ENCODE measurements around the gene PIAS3. TPM values are rescaled to one million over a fixed set of nuclear protein-coding genes. Genes with fewer than 3 reads are reported as not detected.

Gene PIAS3
- total and polyA plus RNA-seq, 2 experiments from 2014 or later = 35.7 to 45.4 TPM

DNA sequence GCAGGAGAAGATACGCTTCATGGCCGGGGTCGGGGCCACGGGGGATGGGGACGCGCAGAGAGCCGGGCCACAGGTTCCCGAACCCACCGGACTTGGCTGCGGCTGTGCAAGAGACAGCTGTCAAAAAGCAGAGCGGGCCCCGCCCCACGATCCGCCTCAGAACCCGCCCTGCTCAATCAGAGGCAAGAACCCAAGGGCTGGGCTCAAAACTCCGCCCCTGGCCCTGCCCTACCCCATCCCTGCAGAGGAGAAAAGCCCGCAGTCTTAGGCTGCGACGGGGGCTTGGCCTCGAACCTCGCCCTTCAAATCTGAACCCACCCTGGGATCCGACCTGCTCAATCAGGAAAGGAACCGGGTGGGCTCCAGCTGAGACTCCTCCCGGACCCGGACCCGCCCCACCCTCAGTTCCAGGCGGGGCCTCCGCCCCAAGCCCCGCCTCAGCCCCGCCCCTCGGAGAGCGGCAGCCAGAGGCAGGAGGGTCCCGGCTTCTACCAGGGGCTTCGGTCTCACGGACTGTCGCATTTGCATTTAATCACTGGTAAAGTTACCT lies 26.9 kb upstream of the PIAS3 start, which contains the start of gene ANKRD35:
Gene ANKRD35 (minus strand): TSS at position 129 of the 550 bp plus-strand sequence. CDS start 108 bp downstream, at position 21.
- no peaks in the 10 kb centered on the region for H3K36me3 ChIP-seq (ENCODE audit: insufficient read depth)
- H3F3A ChIP-seq (replicated peaks; ENCODE audit: low read depth) = no peaks in the 10 kb centered on the region
- no peaks in the 10 kb centered on the region for H3K36me3 Mint-ChIP-seq (ENCODE audit: low read depth)
- peaks cover 11% of the 10 kb centered on the region; the same call in 1 of the 2 replicates for H3K4me1 ChIP-seq (ENCODE audit: insufficient read depth)
- peaks cover 19% of the 10 kb centered on the region; the same call in 2 of the 3 replicates for H3K4me1 Mint-ChIP-seq
- DNase-seq (ENCODE audit: low spot score) (peak; percentile 93), ATAC-seq (peak; percentile 97)
- H3K9me3 Mint-ChIP-seq = no peaks in the 10 kb centered on the region
- H3K4me3 Mint-ChIP-seq = peak within 1 kb of the TSS; percentile 84
- H3K27me3 ChIP-seq (ENCODE audit: insufficient read depth) = peaks cover 29% of the 10 kb centered on the region
- no peaks in the 10 kb centered on the region for H3K79me2 ChIP-seq (replicated peaks; ENCODE audit: insufficient read depth)
- peak within 1 kb of the TSS; percentile 91 for H3K4me2 ChIP-seq
- H3K4me3 ChIP-seq = peak within 1 kb of the TSS; percentile 85
- no peak for TF ChIP-seq EZH2phosphoT487 (IDR thresholded peaks at IDR 0.05; ENCODE audit: unreplicated experiment)
- TF ChIP-seq, protein P1, sequence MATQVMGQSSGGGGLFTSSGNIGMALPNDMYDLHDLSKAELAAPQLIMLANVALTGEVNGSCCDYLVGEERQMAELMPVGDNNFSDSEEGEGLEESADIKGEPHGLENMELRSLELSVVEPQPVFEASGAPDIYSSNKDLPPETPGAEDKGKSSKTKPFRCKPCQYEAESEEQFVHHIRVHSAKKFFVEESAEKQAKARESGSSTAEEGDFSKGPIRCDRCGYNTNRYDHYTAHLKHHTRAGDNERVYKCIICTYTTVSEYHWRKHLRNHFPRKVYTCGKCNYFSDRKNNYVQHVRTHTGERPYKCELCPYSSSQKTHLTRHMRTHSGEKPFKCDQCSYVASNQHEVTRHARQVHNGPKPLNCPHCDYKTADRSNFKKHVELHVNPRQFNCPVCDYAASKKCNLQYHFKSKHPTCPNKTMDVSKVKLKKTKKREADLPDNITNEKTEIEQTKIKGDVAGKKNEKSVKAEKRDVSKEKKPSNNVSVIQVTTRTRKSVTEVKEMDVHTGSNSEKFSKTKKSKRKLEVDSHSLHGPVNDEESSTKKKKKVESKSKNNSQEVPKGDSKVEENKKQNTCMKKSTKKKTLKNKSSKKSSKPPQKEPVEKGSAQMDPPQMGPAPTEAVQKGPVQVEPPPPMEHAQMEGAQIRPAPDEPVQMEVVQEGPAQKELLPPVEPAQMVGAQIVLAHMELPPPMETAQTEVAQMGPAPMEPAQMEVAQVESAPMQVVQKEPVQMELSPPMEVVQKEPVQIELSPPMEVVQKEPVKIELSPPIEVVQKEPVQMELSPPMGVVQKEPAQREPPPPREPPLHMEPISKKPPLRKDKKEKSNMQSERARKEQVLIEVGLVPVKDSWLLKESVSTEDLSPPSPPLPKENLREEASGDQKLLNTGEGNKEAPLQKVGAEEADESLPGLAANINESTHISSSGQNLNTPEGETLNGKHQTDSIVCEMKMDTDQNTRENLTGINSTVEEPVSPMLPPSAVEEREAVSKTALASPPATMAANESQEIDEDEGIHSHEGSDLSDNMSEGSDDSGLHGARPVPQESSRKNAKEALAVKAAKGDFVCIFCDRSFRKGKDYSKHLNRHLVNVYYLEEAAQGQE (IDR thresholded peaks at IDR 0.05; ENCODE audit: unreplicated experiment) = no peak
- no peak for TF ChIP-seq EZH2 (IDR thresholded peaks at IDR 0.05; ENCODE audit: low read depth, unreplicated experiment)
- peaks cover 18% of the 10 kb centered on the region for H3K27me3 Mint-ChIP-seq (ENCODE audit: insufficient read depth, low read depth, poor library complexity)
- no peak within 1 kb of the TSS for H3K27ac Mint-ChIP-seq
- H2AFZ ChIP-seq = peak within 1 kb of the TSS; percentile 98
- no peaks in the 10 kb centered on the region for H4K20me1 ChIP-seq (replicated peaks; ENCODE audit: insufficient read depth)
- H3K9me2 ChIP-seq (ENCODE audit: insufficient read depth) = no peaks in the 10 kb centered on the region
- H3K27ac ChIP-seq (ENCODE audit: low read depth) = no peak within 1 kb of the TSS

DNA sequence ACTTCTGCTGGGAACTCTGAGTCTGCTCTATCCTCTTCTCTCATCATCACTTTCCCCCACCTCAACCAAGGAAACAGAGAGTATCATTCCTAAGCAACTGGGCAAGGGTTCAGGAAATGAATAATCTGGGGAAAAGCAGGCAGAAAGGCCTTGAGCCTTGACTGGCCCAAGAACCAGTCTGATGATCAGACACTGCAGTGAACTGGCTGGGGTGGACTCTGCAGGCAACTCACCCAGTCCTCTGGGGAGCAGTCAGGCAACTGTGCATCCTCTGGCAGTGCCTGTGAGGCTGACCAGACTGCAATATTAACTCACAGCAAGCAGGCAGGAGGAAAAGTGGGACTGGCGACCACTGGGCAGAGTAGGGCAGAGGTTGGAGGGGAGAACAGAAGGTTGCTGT lies 25.8 kb upstream of the PIAS3 start:
- H3K4me1 ChIP-seq (ENCODE audit: insufficient read depth) = peaks cover 19% of the 10 kb centered on the region
- H3K4me2 ChIP-seq = no peak overlapping the region
- Mint-ChIP-seq H3K9me3 (no peaks in the 10 kb centered on the region), H3K36me3 (ENCODE audit: low read depth) (no peaks in the 10 kb centered on the region), H3K27ac (no peak overlapping the region), H3K27me3 (ENCODE audit: insufficient read depth, low read depth, poor library complexity) (peaks cover 18% of the 10 kb centered on the region), H3K4me3 (peak overlapping the region; percentile 84; the same call in 1 of the 3 replicates), H3K4me1 (peaks cover 27% of the 10 kb centered on the region)
- no peak overlapping the region for H3K4me3 ChIP-seq
- H3K9me2 ChIP-seq (ENCODE audit: insufficient read depth) = no peaks in the 10 kb centered on the region
- DNase-seq (ENCODE audit: low spot score) = no peak
- H2AFZ ChIP-seq = no peak overlapping the region
- H3K36me3 ChIP-seq (ENCODE audit: insufficient read depth) = no peaks in the 10 kb centered on the region
- no peak for ATAC-seq
- no peak overlapping the region for H3K27ac ChIP-seq (ENCODE audit: low read depth)
- no peaks in the 10 kb centered on the region for H4K20me1 ChIP-seq (replicated peaks; ENCODE audit: insufficient read depth)
- H3K27me3 ChIP-seq (ENCODE audit: insufficient read depth) = peaks cover 29% of the 10 kb centered on the region
- H3K79me2 ChIP-seq (replicated peaks; ENCODE audit: insufficient read depth) = no peaks in the 10 kb centered on the region
- TF ChIP-seq ZNF331 (CRISPR knock-in tag; IDR thresholded peaks at IDR 0.05; ENCODE audit: low read depth) (no peak), CREB1 (CRISPR knock-in tag; IDR thresholded peaks at IDR 0.05; ENCODE audit: low read depth) (no peak), JUNB (IDR thresholded peaks at IDR 0.05; ENCODE audit: unreplicated experiment) (no peak), NANOG (IDR thresholded peaks at IDR 0.05; ENCODE audit: borderline replicate concordance) (no peak), CTCF (conservative IDR thresholded peaks at IDR 0.05; ENCODE audit: low read depth in 2 of 2) (no peak)
- TF ChIP-seq, protein P1 (IDR thresholded peaks at IDR 0.05; ENCODE audit: unreplicated experiment) = no peak
- H3F3A ChIP-seq (replicated peaks; ENCODE audit: low read depth) = no peaks in the 10 kb centered on the region
